GM12891 (cell line): ENCODE results near the gene CHCHD10.

Experiments used
- POLR2A ChIP-seq: IDR thresholded peaks from 2 replicates; pipeline ENCODE4 v1.6.1; 2011; ENCODE audit warnings: low read depth, low read length, control low read depth
- POLR2AphosphoS5 ChIP-seq: IDR thresholded peaks from 2 replicates; pipeline ENCODE4 v1.6.1; 2011; ENCODE audit warnings: low read depth, low read length, control low read depth
- POU2F2 ChIP-seq: IDR thresholded peaks from 2 replicates; pipeline ENCODE4 v1.6.1; 2011; ENCODE audit warnings: low read depth, mild to moderate bottlenecking, control low read depth, low read length, moderate library complexity
- SPI1 ChIP-seq: IDR thresholded peaks from 2 replicates; pipeline ENCODE4 v1.6.1; 2011; ENCODE audit warnings: low read depth, low read length, control low read depth
- TAF1 ChIP-seq: IDR thresholded peaks from 2 replicates; pipeline ENCODE4 v1.6.1; 2011; ENCODE audit warnings: low read depth, low read length, control low read depth

DNA sequence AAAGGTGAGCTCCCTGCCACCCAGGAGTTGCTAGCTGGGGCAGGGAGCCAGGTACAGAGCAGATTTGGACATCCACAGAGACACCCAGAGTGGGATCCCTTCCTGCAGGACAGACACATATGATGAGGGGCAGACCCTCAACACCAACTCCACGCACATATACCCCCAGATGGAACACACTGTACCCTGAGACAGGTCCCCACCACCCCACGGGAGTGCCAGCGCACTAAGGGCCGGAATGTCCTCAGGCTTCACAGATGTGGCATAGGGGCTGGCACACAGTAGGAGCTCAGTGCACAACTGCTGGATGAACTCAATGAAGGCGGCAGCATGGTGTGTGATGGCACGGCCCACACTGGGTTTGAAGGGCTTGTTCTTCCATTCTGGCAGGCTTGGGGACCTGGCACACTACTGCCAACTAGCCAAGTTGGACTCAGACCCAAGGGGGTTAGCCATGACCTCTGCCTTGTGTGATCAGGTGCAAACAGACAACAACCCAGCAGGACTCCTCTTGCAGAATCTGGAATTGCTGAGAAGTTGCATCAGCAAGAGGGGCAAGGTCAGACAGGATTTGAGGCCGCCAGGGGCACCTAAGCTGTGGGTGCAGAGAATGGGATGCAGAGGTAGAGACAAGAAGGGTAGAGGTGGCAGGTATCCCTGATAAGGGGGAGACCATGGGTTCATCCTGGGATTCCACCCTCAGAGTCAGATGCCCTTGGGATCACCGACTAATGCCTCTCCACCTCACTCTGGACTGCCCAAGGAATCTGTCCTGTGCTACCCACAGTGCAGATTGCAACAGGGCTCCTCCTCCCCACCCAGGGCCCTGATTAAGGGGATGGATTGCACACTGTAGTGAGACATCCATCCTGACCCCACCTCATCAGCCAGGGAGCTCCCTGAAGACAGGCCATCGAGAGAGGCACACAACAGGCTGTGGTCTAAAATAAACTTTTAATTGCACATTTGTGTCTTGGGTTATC, 2.6 kb downstream of the CHCHD10 start:
- TF ChIP-seq POLR2A (peak; percentile 12; the same call in 1 of the 2 replicates), POLR2AphosphoS5 (no peak), SPI1 (no peak), TAF1 (no peak), POU2F2 (0 out of 2 replicates have a peak, but pooled peaks have one; percentile 21)
